Right lobe of liver (tissue), 4 donors: ENCODE measurements around the gene OVOL3.

ENCODE experiments used
- POLR2A ChIP-seq: fragments of 450-650 bp; IDR thresholded peaks from one replicate; pipeline ENCODE4 v1.6.1; 2017; ENCODE audit warnings: antibody characterized with exemption, mild to moderate bottlenecking
- TF ChIP-seq, protein P1 (sequence below), 4 donors: fragments of 200-600 bp in 3 of 4; fragments of 450-650 bp in 1 of 4; IDR thresholded peaks; one replicate each; pipeline versions ENCODE4 v1.5.1 to v1.8.0; 2016 to 2022; ENCODE audit warnings: antibody characterized with exemption in 4 of 4, mild to moderate bottlenecking in 2 of 4
- donor health status: DM: no; HTN: no; CAD: no.
- donor health status: DM: no; HTN: no; CAD: no.
- donor health status: DM: no; HTN: yes; CAD: no.

DNA sequence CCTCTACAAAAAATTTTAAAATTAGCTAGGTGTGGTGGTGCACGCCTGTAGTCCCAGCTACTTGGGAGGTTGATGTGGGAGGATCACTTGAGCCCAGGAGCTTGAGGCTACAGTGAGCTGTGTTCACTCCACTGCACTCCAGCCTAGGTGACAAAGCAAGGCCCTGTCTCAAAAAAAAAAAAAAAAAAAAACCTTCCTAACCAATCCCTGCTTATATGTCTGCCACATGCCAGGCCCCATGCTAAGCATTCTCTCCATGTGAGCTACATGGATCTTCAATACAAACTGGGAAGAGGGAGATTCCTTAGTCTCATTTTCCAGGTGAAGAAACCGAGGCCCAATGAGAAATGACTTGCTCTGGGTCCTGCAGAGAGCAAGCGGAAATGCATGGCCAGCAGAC is 2.3 kb upstream of the OVOL3 start:
- TF ChIP-seq, protein P1, sequence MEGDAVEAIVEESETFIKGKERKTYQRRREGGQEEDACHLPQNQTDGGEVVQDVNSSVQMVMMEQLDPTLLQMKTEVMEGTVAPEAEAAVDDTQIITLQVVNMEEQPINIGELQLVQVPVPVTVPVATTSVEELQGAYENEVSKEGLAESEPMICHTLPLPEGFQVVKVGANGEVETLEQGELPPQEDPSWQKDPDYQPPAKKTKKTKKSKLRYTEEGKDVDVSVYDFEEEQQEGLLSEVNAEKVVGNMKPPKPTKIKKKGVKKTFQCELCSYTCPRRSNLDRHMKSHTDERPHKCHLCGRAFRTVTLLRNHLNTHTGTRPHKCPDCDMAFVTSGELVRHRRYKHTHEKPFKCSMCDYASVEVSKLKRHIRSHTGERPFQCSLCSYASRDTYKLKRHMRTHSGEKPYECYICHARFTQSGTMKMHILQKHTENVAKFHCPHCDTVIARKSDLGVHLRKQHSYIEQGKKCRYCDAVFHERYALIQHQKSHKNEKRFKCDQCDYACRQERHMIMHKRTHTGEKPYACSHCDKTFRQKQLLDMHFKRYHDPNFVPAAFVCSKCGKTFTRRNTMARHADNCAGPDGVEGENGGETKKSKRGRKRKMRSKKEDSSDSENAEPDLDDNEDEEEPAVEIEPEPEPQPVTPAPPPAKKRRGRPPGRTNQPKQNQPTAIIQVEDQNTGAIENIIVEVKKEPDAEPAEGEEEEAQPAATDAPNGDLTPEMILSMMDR (IDR thresholded peaks at IDR 0.05): no peak
- no peak for TF ChIP-seq POLR2A
